ENCODE results near the gene ADARB1.

GRCh38 chr21:45135122-45135521 lies 60.7 kb downstream of the ADARB1 start:
- no peak for TF ChIP-seq CTCF (IDR thresholded peaks at IDR 0.05; ENCODE audit: insufficient read depth, low read length, poor library complexity, severe bottlenecking)
- TF ChIP-seq EZH2phosphoT487 (conservative IDR thresholded peaks at IDR 0.05; ENCODE audit: low read length) = no peak

All from SU-DHL-6 (cell line).